ENCODE measurements around the gene SVIL. TPM values are rescaled to one million over a fixed set of nuclear protein-coding genes. Genes with fewer than 3 reads are reported as not detected.

The SVIL gene, protein sequence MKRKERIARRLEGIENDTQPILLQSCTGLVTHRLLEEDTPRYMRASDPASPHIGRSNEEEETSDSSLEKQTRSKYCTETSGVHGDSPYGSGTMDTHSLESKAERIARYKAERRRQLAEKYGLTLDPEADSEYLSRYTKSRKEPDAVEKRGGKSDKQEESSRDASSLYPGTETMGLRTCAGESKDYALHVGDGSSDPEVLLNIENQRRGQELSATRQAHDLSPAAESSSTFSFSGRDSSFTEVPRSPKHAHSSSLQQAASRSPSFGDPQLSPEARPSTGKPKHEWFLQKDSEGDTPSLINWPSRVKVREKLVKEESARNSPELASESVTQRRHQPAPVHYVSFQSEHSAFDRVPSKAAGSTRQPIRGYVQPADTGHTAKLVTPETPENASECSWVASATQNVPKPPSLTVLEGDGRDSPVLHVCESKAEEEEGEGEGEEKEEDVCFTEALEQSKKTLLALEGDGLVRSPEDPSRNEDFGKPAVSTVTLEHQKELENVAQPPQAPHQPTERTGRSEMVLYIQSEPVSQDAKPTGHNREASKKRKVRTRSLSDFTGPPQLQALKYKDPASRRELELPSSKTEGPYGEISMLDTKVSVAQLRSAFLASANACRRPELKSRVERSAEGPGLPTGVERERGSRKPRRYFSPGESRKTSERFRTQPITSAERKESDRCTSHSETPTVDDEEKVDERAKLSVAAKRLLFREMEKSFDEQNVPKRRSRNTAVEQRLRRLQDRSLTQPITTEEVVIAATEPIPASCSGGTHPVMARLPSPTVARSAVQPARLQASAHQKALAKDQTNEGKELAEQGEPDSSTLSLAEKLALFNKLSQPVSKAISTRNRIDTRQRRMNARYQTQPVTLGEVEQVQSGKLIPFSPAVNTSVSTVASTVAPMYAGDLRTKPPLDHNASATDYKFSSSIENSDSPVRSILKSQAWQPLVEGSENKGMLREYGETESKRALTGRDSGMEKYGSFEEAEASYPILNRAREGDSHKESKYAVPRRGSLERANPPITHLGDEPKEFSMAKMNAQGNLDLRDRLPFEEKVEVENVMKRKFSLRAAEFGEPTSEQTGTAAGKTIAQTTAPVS (N-terminal part only)
- 132 TPM for total RNA-seq

DNA sequence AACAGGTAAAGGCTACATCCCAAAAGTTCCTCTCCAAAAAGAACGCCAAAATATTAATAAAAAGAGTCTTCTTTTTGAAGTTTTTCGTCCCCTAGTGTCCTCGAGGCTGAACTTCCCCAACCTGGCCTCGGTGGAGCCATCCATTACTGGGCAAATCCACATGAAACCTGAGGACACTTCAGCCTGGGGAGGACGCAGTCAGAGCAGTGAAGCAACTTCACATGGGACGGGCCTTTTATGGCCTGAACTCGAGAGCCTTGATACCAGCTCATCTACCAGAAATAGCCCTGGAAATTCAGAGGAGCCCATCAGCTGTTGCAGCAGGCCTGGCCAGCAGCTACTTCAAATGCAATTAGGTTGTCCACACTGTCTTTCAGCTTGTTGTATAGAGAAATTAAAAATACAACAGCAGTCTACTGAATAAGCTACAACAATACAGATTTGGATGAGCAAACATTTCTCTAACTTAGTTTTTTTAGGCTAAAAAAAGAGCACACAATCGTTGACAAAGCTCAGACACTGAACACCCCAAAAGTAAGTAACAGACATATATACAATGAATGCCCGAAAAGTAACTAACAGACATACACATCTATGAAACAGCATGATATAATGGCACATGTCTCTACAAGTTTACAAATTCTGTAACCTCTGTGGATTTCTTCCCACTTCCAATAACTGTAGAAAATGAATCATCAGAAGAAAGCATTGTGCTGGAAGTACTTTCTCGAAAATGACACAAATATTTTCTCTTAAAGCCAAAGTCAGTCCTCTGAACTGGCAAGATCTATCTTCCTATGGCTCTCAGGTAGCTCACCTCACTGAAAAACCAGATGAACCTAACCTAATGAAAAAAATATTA, at the start of gene SVIL:
SVIL (minus strand) TSS at position 208 of the 862 bp plus-strand sequence. CDS start 79,913 bp downstream, outside the sequence.

Small RNAs within 50 kb of the gene (small RNA-seq; reads per million reads assigned to genes)
- gene MIR604 (ENCODE audit: low replicate concordance) (not detected), gene MIR938 (ENCODE audit: low replicate concordance) (not detected), gene RF00105 (ENCODE audit: low replicate concordance) (not detected)

Data from metanephros (tissue), 2 donors.